Measurements from ENCODE around the gene WNT7B. TPM values are rescaled to one million over a fixed set of nuclear protein-coding genes. Genes with fewer than 3 reads are reported as not detected.

WNT7B gene
- total and polyA plus RNA-seq, 8 donors = 0.16 to 1.3 (median 0.71) TPM

GRCh38 chr22:45984316-45984916 is 7.5 kb upstream of the WNT7B start:
- Histone ChIP-seq H3K36me3 (no peaks in the 10 kb centered on the region), H3K9me3 (no peaks in the 10 kb centered on the region), H3K27me3 (no peaks in the 10 kb centered on the region), H3K4me3 (no peak overlapping the region), H3K27ac (no peak overlapping the region), H3K4me1 (no peaks in the 10 kb centered on the region)
- DNase-seq = no peak
- intact Hi-C loops (cut with DNase I) = no loop called here
- no peak for FAIRE-seq
- no peak for ATAC-seq
- 92 to 93% methylated on average over 1 of the region's 1 CpG for WGBS, 2 donors
- TF ChIP-seq, protein P1, sequence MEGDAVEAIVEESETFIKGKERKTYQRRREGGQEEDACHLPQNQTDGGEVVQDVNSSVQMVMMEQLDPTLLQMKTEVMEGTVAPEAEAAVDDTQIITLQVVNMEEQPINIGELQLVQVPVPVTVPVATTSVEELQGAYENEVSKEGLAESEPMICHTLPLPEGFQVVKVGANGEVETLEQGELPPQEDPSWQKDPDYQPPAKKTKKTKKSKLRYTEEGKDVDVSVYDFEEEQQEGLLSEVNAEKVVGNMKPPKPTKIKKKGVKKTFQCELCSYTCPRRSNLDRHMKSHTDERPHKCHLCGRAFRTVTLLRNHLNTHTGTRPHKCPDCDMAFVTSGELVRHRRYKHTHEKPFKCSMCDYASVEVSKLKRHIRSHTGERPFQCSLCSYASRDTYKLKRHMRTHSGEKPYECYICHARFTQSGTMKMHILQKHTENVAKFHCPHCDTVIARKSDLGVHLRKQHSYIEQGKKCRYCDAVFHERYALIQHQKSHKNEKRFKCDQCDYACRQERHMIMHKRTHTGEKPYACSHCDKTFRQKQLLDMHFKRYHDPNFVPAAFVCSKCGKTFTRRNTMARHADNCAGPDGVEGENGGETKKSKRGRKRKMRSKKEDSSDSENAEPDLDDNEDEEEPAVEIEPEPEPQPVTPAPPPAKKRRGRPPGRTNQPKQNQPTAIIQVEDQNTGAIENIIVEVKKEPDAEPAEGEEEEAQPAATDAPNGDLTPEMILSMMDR (IDR thresholded peaks at IDR 0.05) = no peak

DNA sequence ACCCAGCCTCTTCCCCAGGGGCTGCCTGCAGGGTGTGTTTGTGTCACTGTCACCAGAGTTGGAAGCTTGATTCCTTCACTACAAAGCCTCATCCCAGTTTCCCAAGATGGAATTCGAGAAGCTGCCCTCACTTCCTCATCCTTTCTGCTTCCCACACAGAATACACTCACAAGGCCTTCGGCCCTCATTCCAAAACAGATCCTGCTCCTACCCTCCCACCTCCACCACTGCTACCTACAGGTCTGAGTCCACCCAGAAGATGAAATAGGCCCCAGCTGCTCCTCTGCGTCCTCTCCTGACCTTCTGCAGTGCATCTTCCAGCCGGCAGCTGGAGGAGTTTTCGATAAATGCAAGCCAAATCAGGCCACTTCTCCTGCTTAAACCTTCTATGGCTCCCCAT is 6.8 kb upstream of the WNT7B start:
- intact Hi-C loops (cut with DNase I) = no loop called here
- H3K36me3 ChIP-seq = no peaks in the 10 kb centered on the region
- no peak overlapping the region for H3K4me3 ChIP-seq
- DNase-seq (no peak), FAIRE-seq (no peak), ATAC-seq (no peak)
- H3K4me1 ChIP-seq = peaks cover 0 to 2% (median 2%) of the 10 kb centered on the region in 3 donors
- H3K9me3 ChIP-seq = no peaks in the 10 kb centered on the region
- TF ChIP-seq, protein P1 (IDR thresholded peaks at IDR 0.05) = no peak
- 69 to 77% methylated on average over 5 of the region's 5 CpGs for WGBS, 2 donors
- no peak overlapping the region for H3K27ac ChIP-seq
- no peaks in the 10 kb centered on the region for H3K27me3 ChIP-seq

DNA sequence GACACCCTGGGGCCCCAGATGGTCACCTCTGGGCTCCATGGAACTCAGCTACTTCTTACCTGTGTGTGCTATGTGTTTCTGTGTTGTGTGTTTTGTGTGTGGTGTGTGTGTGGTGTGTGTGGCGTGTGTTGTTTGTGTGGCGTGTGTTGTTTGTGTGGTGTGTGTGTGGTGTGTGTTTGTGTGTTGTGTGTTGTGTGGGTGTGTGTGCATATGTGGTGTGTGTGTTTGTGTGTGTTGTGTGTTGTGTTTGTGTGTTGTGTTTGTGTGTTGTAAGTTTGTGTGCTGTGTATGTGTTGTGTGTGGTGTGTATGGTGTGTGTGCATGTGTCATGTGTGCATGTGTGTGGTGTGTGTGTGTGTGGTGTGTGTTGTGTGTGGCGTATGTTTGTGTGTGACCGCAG is 3.8 kb upstream of the WNT7B start:
- FAIRE-seq (no peak), DNase-seq (no peak), ATAC-seq (no peak)
- Histone ChIP-seq H3K36me3 (no peaks in the 10 kb centered on the region), H3K4me1 (peaks cover 0 to 3% (median 2%) of the 10 kb centered on the region in 3 donors), H3K9me3 (no peaks in the 10 kb centered on the region), H3K27ac (no peak overlapping the region), H3K4me3 (no peak overlapping the region), H3K27me3 (peaks cover 0 to 3% (median 0%) of the 10 kb centered on the region in 4 donors)
- WGBS, 2 donors = 87 to 88% methylated on average over 4 of the region's 4 CpGs
- TF ChIP-seq, protein P1 (IDR thresholded peaks at IDR 0.05) = no peak
- intact Hi-C loops (cut with DNase I) = no loop called here

GRCh38 chr22:45980268-45980570 is 3.3 kb upstream of the WNT7B start:
- TF ChIP-seq, protein P1 (IDR thresholded peaks at IDR 0.05) = no peak
- peaks cover 0 to 3% (median 2%) of the 10 kb centered on the region in 3 donors for H3K4me1 ChIP-seq
- H3K27ac ChIP-seq = no peak overlapping the region
- WGBS, 2 donors = 95 to 96% methylated on average over 2 of the region's 2 CpGs
- H3K27me3 ChIP-seq = peaks cover 0 to 3% (median 0%) of the 10 kb centered on the region in 4 donors
- no peak for FAIRE-seq
- H3K4me3 ChIP-seq = no peak overlapping the region
- DNase-seq = no peak
- no peaks in the 10 kb centered on the region for H3K36me3 ChIP-seq
- intact Hi-C loops (cut with DNase I) = no loop called here
- ATAC-seq = no peak
- no peaks in the 10 kb centered on the region for H3K9me3 ChIP-seq

DNA sequence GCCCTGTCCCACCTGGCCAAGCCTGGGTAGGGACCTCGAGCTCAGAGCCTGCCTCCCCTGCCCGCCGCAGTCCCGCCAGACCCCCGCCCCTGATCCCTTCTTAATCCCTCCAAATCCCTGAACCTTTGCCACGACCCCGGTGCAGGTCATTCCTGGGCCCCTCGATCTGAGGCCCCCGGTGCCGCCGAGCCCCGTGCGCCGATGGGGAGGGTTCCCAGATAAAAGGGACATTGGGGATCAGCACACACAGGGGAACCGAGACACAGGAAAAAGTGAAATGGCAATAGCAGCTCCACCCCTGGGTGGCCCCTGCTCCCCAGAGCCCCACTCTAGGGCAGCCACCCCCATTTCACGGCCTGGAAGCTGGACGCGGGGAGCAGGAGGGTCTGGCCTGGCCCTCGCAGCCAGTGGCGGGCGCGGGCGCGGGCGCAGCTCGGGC is 1.3 kb upstream of the WNT7B start:
- TF ChIP-seq, protein P1 (IDR thresholded peaks at IDR 0.05) = no peak
- Histone ChIP-seq H3K27ac (no peak overlapping the region), H3K27me3 (peaks cover 0 to 3% (median under 1%) of the 10 kb centered on the region in 4 donors), H3K36me3 (no peaks in the 10 kb centered on the region), H3K4me1 (peaks cover 0 to 3% (median 2%) of the 10 kb centered on the region in 3 donors), H3K4me3 (peak overlapping the region in 3 of 4 donors; percentile 33 to 75 (median 45)), H3K9me3 (no peaks in the 10 kb centered on the region)
- DNase-seq = no peak
- no peak for FAIRE-seq
- ATAC-seq = no peak
- WGBS, 2 donors = 7 to 11% methylated on average over 18 to 26 of the region's 26 CpGs
- intact Hi-C loops (cut with DNase I) = no loop called here

Measured in pancreas (tissue), 10 donors.